Esophagus mucosa (tissue), 1 donor: Measurements from ENCODE around the gene TK2. TPM values are rescaled to one million over a fixed set of nuclear protein-coding genes. Genes with fewer than 3 reads are reported as not detected.
"Not testable (repeated sequence)": the region's sequence is repeated elsewhere in the genome, so short reads cannot be mapped to it uniquely, and the experiment has no call there.

Experiments used
- ATAC-seq: fragments of 200-7000 bp; cut with Tn5 transposase; one replicate; pipeline ENCODE4 v1.9.1; 2020
- total RNA-seq: library from RNA; stranded (reverse); gene quantifications from one replicate; pipeline ENCODE4 v1.2.4, GENCODE V29; 2023
- donor health status: DM: yes; HTN: yes; CAD: no.

The TK2 gene
- total RNA-seq, 1 donor from 2014 or later: 8.5 TPM

GRCh38 chr16:66519482-66520373, 30.2 kb downstream of the TK2 start:
- no peak for ATAC-seq

- no peak for ATAC-seq
Observed at GRCh38 chr16:66517586-66518263, 32.2 kb downstream of the TK2 start.

- ATAC-seq: peak; percentile 91
Observed at GRCh38 chr16:66516808-66517585, 32.9 kb downstream of the TK2 start.

GRCh38 chr16:66516509-66516807, 33.5 kb downstream of the TK2 start:
- ATAC-seq: no peak

- no peak for ATAC-seq
Observed at GRCh38 chr16:66515596-66516508, 34.1 kb downstream of the TK2 start.

GRCh38 chr16:66514980-66515595, 34.8 kb downstream of the TK2 start:
- not testable (repeated sequence) for ATAC-seq

- not testable (repeated sequence) for ATAC-seq
Observed at GRCh38 chr16:66514391-66514790, 35.5 kb downstream of the TK2 start.

- peak; percentile 60 for ATAC-seq
Observed at GRCh38 chr16:66513111-66513723, 36.7 kb downstream of the TK2 start.

- ATAC-seq: no peak
Observed at GRCh38 chr16:66512272-66513110, 37.4 kb downstream of the TK2 start.

GRCh38 chr16:66511602-66512271, 38.2 kb downstream of the TK2 start:
- ATAC-seq: peak; percentile 63

GRCh38 chr16:66510711-66511601, 39.0 kb downstream of the TK2 start:
- ATAC-seq: no peak

- ATAC-seq: no peak
Observed at GRCh38 chr16:66510298-66510697, 39.6 kb downstream of the TK2 start.

- no peak for ATAC-seq
Observed at GRCh38 chr16:66509576-66509975, 40.3 kb downstream of the TK2 start.

- no peak for ATAC-seq
Observed at GRCh38 chr16:66508914-66509496, 40.9 kb downstream of the TK2 start.

- ATAC-seq: peak; percentile 86
Observed at GRCh38 chr16:66508248-66508913, 41.5 kb downstream of the TK2 start.

- no peak for ATAC-seq
Observed at GRCh38 chr16:66507731-66508239, 42.1 kb downstream of the TK2 start.

GRCh38 chr16:66503612-66504011, 46.3 kb downstream of the TK2 start:
- no peak for ATAC-seq
